Duodenal mucosa (tissue), 2 donors: ENCODE data around the gene PLA1A.
"Not testable (repeated sequence)": the region's sequence is repeated elsewhere in the genome, so short reads cannot be mapped to it uniquely, and the experiment has no call there.

Experiments
- H3K27ac ChIP-seq: one replicate; pipeline ENCODE4 v1.7.0; 2013; ENCODE audit warnings: low read depth, low read length
- H3K27me3 ChIP-seq, 2 donors: one replicate each; pipeline ENCODE4 v1.7.0; 2013; ENCODE audit warnings: low read length in 2 of 2, control low read depth in 1 of 2; ENCODE audit not compliant: insufficient read depth in 2 of 2, control insufficient read depth in 1 of 2
- H3K36me3 ChIP-seq, 2 donors: one replicate each; pipeline ENCODE4 v1.7.0; 2013; ENCODE audit warnings: low read length in 2 of 2, control low read depth in 1 of 2; ENCODE audit not compliant: insufficient read depth in 2 of 2, control insufficient read depth in 1 of 2
- H3K4me1 ChIP-seq, 2 donors: one replicate each; pipeline ENCODE4 v1.7.0; 2013; ENCODE audit warnings: low read length in 2 of 2, control low read depth in 1 of 2; ENCODE audit not compliant: insufficient read depth in 2 of 2, control insufficient read depth in 1 of 2
- H3K4me3 ChIP-seq, 2 donors: one replicate each; pipeline ENCODE4 v1.7.0; 2013; ENCODE audit warnings: low read length in 2 of 2, low read depth in 1 of 2
- H3K9ac ChIP-seq, 2 donors: one replicate each; pipeline ENCODE4 v1.7.0; 2013; ENCODE audit warnings: low read length in 2 of 2, low read depth in 1 of 2
- H3K9me3 ChIP-seq, 2 donors: one replicate each; pipeline ENCODE4 v1.7.0; 2013; ENCODE audit warnings: low read length in 2 of 2, control low read depth in 1 of 2; ENCODE audit not compliant: control insufficient read depth in 1 of 2

The PLA1A gene

GRCh38 chr3:119673875-119674274, 76.2 kb downstream of the PLA1A start:
- peaks cover 13 to 15% of the 10 kb centered on the region in 2 donors for H3K4me1 ChIP-seq
- peaks cover 10 to 37% of the 10 kb centered on the region in 2 donors for H3K36me3 ChIP-seq
- no peaks in the 10 kb centered on the region for H3K9me3 ChIP-seq
- H3K27ac ChIP-seq = no peak overlapping the region
- H3K27me3 ChIP-seq = no peaks in the 10 kb centered on the region
- H3K4me3 ChIP-seq = no peak overlapping the region
- no peak overlapping the region for H3K9ac ChIP-seq

DNA sequence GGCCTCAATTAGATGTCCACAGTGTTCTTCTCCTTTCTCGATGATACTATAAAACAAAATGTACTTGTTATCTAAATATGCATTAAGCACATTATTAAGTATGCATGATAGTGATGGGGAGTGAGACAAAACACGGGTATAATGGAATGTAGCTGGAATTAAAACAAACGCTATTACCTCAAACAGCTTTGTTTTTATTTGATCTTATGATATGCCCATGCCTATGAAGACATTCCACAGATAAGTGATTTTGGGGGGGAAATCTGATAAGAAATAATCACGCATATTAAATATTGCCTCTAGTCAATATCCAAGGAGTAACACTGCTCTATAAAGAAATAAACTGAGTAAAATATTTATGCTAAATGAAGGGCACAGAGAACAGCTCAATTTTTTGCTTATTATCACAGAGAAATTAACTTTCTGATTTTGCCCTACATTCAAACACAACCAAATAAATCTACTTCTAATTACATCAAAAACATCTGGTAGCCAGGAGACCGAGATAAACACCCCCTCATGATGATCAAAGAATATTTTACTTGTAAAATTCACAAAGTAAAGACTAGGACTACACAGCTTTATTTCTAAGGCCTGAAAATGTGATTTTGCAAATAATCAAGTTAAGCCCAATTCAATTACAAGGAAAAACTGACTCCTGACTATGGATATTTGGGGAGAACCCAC, 77.6 kb downstream of the PLA1A start:
- Histone ChIP-seq H3K4me3 (peak overlapping the region in 1 of 2 donors; percentile 12), H3K36me3 (peaks cover 10 to 33% of the 10 kb centered on the region in 2 donors), H3K4me1 (peaks cover 13 to 15% of the 10 kb centered on the region in 2 donors), H3K9ac (no peak overlapping the region), H3K27ac (no peak overlapping the region), H3K27me3 (no peaks in the 10 kb centered on the region), H3K9me3 (no peaks in the 10 kb centered on the region)

GRCh38 chr3:119676020-119676419, 78.3 kb downstream of the PLA1A start:
- Histone ChIP-seq H3K9me3 (no peaks in the 10 kb centered on the region), H3K9ac (peak overlapping the region; percentile 58 to 65), H3K27ac (no peak overlapping the region), H3K36me3 (peaks cover 10 to 33% of the 10 kb centered on the region in 2 donors), H3K4me3 (peak overlapping the region; percentile 72 to 90), H3K27me3 (no peaks in the 10 kb centered on the region), H3K4me1 (peaks cover 13 to 15% of the 10 kb centered on the region in 2 donors)

GRCh38 chr3:119676771-119677640, 79.3 kb downstream of the PLA1A start, which contains the start of gene COX17:
Gene COX17, minus strand, starts transcription at chr3:119677406. Its CDS starts 96 bp downstream, at chr3:119677310.
- Histone ChIP-seq H3K4me3 (peak within 1 kb of the TSS; percentile 72 to 90), H3K9ac (peak within 1 kb of the TSS; percentile 59 to 69), H3K4me1 (peaks cover 13 to 15% of the 10 kb centered on the region in 2 donors), H3K9me3 (no peaks in the 10 kb centered on the region), H3K27ac (peak within 1 kb of the TSS; percentile 91), H3K36me3 (peaks cover 10 to 25% of the 10 kb centered on the region in 2 donors), H3K27me3 (no peaks in the 10 kb centered on the region)

DNA sequence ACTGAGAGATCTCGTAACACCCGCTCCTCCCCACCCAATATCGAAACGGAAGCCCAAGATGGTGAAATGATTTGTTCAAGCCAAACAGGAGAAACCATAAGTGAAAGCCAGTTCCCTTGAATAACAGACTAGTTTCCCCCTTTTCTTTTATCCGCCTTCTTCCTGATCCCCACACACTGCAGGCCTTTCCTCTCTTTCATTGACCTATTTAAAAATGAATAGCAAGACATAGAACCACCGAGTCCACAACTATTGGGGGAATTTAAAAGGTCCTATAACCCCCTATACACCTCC, 79.9 kb downstream of the PLA1A start:
- no peaks in the 10 kb centered on the region for H3K9me3 ChIP-seq
- peak overlapping the region; percentile 72 to 90 for H3K4me3 ChIP-seq
- H3K4me1 ChIP-seq = peaks cover 13 to 15% of the 10 kb centered on the region in 2 donors
- peaks cover 10 to 21% of the 10 kb centered on the region in 2 donors for H3K36me3 ChIP-seq
- peak overlapping the region; percentile 77 for H3K27ac ChIP-seq
- peak overlapping the region; percentile 59 to 69 for H3K9ac ChIP-seq
- no peaks in the 10 kb centered on the region for H3K27me3 ChIP-seq

GRCh38 chr3:119678209-119678608, 80.5 kb downstream of the PLA1A start:
- not testable (repeated sequence) for H3K27me3 ChIP-seq, H3K27ac ChIP-seq, H3K9me3 ChIP-seq, H3K4me3 ChIP-seq, H3K9ac ChIP-seq
- peaks cover 11 to 13% of the 10 kb centered on the region in 2 donors for H3K4me1 ChIP-seq
- H3K36me3 ChIP-seq = peaks cover 6 to 17% of the 10 kb centered on the region in 2 donors
